Stimulated activated CD4-positive, alpha-beta T cell treated with anti-CD3 and anti-CD28 coated beads, TNF-alpha, amount 100 ng/mL, for 24 hours (primary cell): ENCODE data around the gene PLTP.
"Not testable (repeated sequence)": the region's sequence is repeated elsewhere in the genome, so short reads cannot be mapped to it uniquely, and the experiment has no call there.

ENCODE experiments used
- DNase-seq, 3 experiments: peaks; one replicate each; pipeline ENCODE4 v3.0.0-alpha.2; 2020; ENCODE audit warnings: low read depth in 3 of 3

Gene PLTP

GRCh38 chr20:45920462-45921336 lies 8.7 kb upstream of the PLTP start:
- no peak for DNase-seq

DNA sequence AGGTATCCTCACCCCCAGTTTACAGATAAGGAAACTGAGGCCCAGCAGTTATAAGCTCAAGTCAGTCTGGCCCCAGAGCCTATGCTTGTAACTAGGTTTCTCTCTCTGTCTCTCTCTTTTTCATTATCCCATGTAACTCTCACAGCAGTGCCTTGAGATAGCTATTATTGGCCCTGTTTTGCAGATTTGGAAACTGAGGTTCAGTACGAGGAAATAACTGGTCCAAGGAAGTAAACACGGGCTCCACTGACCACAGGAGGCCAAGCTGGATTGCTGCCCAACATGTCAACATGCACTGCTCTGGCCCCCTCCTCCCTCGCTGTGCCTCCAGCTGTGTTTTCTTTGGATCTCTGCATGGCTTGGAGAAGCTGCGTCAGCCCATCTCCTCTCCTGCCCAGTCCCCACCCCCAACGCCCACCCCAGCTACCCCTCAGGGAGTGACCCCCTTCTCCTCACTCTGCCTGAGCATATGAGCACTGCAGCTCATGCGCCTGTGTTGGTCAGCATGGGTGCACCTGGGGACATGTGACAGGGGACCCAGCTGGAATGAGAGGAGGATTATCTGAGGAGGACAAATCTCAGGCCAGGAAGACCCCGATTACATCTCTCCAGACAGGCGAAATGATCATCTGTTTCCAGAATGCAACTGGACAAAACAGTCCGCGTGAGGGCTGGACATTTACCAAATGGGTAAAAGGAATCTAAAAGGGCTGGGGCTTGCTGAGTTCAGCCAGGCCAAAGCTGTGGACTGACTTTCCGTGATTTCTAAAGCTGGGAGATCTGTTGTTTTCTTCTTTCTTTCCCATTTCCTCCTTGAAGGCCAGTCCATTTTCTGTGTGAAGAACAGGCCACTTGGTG lies 7.8 kb upstream of the PLTP start:
- no peak for DNase-seq

DNA sequence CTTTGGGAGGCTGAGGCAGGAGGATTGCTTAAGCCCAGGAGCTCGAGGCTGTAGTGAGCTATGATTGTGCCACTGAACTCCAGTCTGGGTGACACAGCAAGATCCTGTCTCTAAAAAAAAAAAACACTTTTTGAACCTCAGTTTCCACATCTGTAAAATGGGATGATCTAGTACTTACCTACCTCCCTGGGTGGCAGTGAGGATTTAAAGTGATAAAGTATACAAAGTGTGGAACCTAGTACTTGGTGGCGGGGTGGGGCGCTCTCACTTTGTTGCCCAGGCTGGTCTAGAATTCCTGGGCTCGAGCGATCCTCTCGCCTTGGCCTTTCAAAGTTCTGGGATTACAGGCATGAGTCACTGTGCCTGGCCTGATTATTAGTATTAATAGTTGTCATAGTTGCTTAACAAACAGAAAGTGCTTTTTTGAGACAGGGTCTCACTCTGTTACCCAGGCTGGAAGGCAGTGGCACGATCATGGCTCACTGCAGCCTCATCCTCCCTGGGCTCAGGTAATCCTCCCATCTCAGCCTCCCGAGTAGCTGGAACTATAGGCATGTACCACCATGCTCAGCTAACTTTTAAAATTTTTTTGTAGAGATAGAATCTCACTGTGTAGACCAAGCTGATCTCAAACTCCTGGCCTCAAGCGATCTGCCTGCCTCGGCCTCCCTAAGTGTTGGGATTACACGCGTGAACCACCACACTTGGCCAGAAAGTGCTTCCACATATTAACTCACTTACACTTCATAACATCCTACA lies 7.0 kb upstream of the PLTP start:
- no peak for DNase-seq

DNA sequence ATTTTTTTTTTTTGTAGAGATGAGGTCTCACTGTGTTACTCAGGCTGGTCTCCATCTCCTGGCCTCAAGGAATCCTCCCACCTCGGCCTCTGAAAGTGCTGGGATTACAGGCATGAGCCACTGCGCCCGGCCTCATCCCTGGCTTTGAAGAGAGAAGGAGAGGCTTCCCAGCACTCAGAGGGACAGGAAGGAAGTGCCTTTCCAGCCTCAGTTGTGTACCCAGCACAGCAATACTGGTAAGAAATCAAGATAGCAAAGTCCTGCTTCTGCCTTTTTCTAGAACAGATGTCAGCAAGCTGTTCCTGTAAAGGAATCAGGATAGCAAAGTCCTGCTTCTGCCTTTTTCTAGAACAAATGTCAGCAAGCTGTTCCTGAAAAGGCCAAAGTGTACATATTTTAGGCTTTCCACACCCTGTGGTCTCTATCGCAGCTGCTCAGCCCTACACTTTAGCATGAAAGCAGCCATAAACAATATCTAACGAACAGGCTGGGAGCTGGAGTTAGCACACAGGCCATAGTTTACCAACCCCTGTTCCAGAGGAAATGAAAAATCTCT lies 6.3 kb upstream of the PLTP start:
- DNase-seq: no peak

- DNase-seq: no peak
Measured at GRCh38 chr20:45917790-45918141, 5.8 kb upstream of the PLTP start.

DNA sequence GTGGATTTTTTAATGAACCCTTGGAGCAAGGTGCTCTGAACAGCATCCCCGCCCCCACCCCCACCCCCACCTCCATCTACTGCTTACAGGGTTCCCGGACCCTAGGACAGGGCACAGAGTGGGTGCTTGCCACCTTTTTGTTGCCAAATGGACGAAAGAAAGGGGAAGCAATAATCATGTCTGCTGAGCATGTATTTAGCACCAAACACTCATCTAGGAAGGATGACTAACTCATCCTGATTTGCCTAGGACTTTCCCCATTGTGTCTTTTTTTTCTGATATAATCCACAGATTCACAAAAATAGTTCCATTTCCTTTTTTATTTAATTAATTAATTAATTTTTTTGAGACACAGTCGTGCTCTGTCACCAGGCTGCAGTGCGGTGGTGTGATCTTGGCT lies 1.2 kb upstream of the PLTP start:
- DNase-seq: no peak

DNA sequence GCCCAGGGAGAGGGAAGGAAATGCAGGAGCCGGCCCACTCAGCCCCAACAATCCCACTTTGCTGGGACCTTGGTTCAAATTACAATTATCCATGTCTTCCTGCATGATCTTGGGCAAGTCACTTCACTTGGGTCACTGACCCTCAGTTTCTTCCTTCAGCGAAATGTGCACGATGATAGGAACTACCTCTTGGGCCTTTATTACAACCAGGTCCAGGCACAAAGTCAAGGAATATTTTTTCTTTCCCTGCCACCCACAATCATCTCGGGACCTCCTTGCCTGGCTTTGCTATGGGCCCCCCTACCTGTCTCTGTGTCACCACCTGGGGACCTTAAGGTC lies 358 bp upstream of the PLTP start:
- no peak for DNase-seq

- DNase-seq: peak; percentile 85 to 97 (median 90)
Measured at GRCh38 chr20:45910670-45911485, 1.1 kb downstream of the PLTP start.

DNA sequence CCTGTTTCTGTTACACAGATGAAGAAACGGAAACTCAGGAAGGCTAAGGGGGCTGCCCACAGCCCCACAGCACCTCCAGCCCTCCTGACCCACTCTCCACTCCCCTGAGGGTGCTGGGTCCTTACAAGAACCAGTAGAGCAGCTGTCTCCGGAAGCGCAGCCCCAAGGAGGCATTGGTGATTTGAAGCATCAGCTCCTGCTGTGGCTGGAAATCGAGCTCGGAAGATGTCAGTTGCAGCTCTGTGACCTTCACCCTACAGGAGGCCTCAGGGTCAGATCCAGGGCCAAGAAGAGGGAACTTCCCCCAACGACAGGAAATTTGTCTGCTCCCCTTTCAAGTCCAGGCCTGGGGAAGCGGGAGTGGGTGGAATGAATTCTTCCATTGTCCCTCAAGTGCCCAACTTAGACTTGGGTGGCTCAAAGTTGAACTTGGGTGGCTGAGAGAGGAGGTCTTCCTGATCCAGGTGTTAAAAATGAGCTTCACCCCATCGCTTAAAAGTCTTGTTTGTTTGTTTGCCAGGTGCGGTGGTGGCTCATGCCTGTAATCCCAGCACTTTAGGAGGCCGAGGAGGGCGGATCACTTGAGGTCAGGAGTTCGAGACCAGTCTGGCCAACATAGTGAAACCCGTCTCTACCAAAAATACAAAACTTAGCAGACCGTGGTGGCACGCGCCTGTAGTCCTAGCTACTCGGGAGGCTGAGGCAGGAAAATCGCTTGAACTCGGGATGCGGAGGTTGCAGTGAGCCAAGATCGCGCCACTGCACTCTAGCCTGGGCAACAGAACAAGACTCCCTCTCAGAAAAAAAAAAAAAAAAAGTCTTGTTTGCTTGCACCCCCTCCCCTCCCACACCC lies 1.9 kb downstream of the PLTP start:
- DNase-seq: no peak

DNA sequence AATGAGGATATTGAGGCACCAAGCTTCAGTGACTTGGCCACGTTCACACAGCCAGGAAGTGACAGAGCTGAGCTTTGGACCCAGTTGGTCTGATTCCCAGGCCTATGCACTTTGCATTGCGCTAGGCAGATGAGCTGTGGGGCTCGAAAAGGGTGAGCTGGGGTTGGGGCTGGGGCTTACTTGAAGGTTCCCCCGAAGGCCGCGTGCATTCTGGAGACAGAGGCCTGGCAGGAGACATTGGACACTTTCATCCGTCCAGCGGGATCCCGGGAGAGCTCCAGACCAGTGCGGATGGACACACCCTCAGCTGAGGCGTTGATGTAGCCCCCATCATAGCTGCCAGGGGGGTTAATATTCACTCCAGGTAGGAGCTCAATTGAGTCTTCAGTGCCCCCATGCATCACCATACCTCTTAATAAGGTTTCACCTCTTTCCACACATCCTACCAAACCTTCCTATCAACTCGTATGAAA lies 2.6 kb downstream of the PLTP start:
- no peak for DNase-seq

DNA sequence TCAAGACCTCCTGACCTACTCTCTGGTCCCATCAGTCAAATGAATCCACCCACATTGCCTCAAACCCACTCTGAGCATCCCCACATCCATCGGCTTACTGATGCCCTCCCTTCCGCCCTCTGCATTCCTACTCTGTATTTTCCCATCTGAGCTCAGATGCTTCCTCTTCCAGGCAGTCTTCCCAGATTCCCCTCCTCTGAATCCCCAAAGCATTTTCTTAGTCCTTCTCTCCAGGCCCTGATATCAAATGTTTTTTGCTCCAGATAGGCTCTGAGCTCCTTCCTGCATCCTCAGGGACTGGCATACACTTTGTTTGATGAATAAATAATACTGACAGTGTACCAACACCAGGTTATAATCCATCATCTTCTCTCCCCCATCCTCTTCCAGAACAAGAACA lies 3.9 kb downstream of the PLTP start:
- DNase-seq: no peak

GRCh38 chr20:45907219-45907948 lies 4.6 kb downstream of the PLTP start:
- DNase-seq: no peak

GRCh38 chr20:45905505-45906079 lies 6.4 kb downstream of the PLTP start:
- no peak for DNase-seq

- no peak for DNase-seq
Measured at GRCh38 chr20:45904583-45905504, 7.1 kb downstream of the PLTP start.

GRCh38 chr20:45902199-45902701 lies 9.7 kb downstream of the PLTP start:
- no peak for DNase-seq

GRCh38 chr20:45901332-45901731 lies 10.6 kb downstream of the PLTP start:
- not testable (repeated sequence) for DNase-seq

- DNase-seq: no peak
Measured at GRCh38 chr20:45899046-45899835, 12.7 kb downstream of the PLTP start.
